ENCODE measurements around the gene GNG8.

GNG8 gene

DNA sequence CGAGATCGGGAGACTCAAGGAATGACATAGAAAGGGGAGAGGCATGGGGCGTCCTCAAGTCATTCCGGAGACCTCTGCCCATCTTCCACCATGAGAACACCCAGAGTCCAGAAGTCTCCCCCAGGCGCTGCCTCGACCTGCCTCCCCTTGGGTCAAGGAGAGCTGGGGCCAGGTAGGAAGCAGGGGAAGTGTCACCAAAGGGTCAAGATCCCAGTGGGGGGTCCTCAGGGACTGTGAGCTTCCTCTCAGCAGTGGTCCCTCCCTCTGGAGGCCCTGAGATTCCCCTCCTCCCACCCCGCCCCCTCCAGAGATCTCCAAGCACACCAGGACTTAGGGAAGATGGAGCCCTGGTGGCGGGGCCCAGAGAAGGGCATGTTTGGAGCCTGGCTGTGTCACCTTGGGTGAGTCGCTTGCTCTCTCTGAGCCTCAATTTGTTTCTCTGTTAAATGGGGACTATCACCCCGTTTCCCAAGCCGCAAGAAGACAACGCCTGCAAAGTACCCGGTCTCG is 24.1 kb upstream of the GNG8 start:
- no peaks in the 10 kb centered on the region for H3K36me3 ChIP-seq
- H3K4me3 ChIP-seq (ENCODE audit: low read depth in 1 of 2, low read length in 1 of 2): peak overlapping the region; percentile 41 to 72
- peaks cover 87% of the 10 kb centered on the region for H3K27me3 ChIP-seq
- H3K27ac ChIP-seq: no peak overlapping the region
- peaks cover 19 to 31% of the 10 kb centered on the region in 2 experiments for H3K4me1 ChIP-seq (ENCODE audit: control insufficient read depth in 1 of 2, insufficient read depth in 1 of 2, low read depth in 1 of 2, low read length in 1 of 2)
- H3K9me3 ChIP-seq: no peaks in the 10 kb centered on the region
- no peak for TF ChIP-seq CTCF (IDR thresholded peaks at IDR 0.05)

DNA sequence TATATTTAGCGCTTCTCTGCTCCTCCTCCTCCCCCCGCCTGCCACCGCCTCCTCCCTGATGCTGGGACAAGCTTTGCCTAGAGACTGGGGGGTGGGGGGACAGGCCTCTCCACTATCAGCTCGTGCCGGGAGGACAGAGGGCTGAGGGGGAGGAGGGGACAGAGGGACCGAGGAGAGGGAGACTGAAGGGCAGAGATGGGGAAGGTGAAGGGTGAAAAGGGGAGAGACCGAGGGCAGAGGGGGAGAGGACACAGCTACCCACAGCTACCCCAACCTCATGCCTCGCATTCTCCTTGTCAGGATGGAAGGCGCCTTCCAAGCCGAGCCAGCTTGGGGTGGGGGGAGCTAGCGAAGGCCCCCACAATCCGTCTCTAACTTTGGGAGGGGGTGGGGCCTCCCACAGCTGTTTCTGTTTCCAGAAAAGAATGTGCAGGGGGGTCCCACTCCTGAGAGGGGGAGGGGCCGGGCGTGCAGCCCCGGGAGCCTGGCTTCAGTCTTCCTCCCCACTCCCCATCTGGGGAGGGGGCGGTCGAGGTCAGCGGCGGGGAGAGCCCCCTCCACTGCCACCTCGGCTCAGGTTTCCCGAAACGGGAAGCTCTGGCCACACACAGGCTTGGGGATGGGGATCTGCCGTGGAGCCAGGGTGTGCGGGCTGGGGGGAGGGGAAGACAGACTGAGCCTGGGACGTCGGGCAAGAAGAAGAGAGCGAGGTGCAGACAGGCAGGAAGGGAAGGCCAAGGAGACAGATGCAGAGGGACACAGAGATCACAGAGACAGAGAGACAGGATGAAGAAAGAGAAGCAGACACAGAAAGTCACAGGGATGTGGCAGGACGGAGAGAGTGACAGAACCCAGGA is 23.4 kb upstream of the GNG8 start:
- no peaks in the 10 kb centered on the region for H3K9me3 ChIP-seq
- no peak overlapping the region for H3K4me3 ChIP-seq (ENCODE audit: low read depth in 1 of 2, low read length in 1 of 2)
- H3K36me3 ChIP-seq: no peaks in the 10 kb centered on the region
- H3K27me3 ChIP-seq: peaks cover 91% of the 10 kb centered on the region
- TF ChIP-seq CTCF (IDR thresholded peaks at IDR 0.05): no peak
- no peak overlapping the region for H3K27ac ChIP-seq
- peaks cover 19 to 31% of the 10 kb centered on the region in 2 experiments for H3K4me1 ChIP-seq (ENCODE audit: control insufficient read depth in 1 of 2, insufficient read depth in 1 of 2, low read depth in 1 of 2, low read length in 1 of 2)

DNA sequence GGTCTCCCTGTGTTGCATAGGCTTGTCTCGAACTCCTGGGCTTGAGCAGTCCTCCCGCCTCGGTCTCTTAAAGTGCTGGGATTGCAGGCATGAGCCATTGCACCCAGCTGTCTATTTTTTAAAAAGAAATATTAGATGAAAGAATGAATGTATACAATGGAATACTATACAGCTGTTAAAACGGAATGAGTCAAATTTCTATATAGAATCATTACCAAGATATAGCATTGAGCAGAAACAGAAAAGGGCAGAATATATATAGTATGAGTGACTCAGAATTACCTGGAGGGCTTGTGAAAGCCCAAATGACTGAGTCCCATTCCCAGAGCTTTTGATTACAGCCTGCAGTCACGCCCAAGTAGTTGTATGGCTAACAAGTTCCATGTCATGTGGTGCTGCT is 20.5 kb upstream of the GNG8 start:
- Histone ChIP-seq H3K4me1 (ENCODE audit: control insufficient read depth in 1 of 2, insufficient read depth in 1 of 2, low read depth in 1 of 2, low read length in 1 of 2) (peaks cover 13 to 22% of the 10 kb centered on the region in 2 experiments), H3K4me3 (ENCODE audit: low read depth in 1 of 2, low read length in 1 of 2) (no peak overlapping the region), H3K27ac (no peak overlapping the region), H3K36me3 (no peaks in the 10 kb centered on the region), H3K9me3 (no peaks in the 10 kb centered on the region), H3K27me3 (peaks cover 92% of the 10 kb centered on the region)
- TF ChIP-seq CTCF (IDR thresholded peaks at IDR 0.05): no peak

DNA sequence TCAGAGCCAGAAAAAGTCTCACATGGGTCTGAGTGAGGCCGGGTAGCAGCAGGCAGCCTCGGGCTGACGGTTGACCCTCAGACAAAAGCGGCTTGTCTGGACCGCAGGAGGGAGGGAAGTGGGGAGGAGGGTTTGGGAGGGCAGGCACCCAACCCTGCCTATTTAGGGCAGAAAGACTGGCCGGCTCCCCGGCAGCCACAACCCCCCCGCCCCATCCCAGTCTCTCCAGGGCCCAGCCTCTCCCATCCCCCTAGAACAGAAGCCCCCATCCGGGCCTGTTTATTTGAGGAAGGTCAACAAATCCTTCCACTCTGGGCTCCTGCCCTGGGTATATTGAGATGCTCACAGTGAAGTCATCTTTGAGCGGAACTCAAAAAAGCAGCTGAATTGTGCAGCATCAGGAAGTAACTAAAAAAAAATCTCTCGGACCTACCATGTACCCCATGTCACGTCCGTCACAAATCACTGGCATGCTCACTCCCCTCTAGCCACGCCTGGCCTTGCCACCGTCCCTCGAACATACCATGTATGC is 18.7 kb upstream of the GNG8 start:
- no peak for TF ChIP-seq CTCF (IDR thresholded peaks at IDR 0.05)
- H3K9me3 ChIP-seq: no peaks in the 10 kb centered on the region
- H3K4me3 ChIP-seq (ENCODE audit: low read depth in 1 of 2, low read length in 1 of 2): no peak overlapping the region
- peaks cover 3 to 5% of the 10 kb centered on the region in 2 experiments for H3K4me1 ChIP-seq (ENCODE audit: control insufficient read depth in 1 of 2, insufficient read depth in 1 of 2, low read depth in 1 of 2, low read length in 1 of 2)
- H3K27me3 ChIP-seq: peaks cover 97% of the 10 kb centered on the region
- H3K36me3 ChIP-seq: no peaks in the 10 kb centered on the region
- H3K27ac ChIP-seq: no peak overlapping the region

DNA sequence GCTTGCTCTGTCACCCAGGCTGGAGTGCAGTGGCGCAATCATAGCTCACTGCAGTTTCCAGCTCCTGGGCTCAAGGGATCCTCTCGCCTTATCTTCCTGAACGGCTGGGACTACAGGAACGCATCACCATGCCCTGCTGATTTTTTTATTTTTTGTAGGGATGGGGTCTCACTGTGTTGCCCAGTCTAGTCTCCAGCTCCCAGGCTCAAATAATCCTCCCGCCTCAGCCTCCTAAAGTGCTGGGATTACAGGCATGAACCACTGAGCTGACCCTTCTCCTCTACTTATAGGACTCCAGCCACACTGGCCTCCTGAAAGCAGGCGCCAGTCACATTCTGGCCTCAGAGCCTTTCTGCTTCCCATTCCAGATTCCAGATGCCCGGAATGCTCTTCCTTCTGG is 14.4 kb upstream of the GNG8 start:
- Histone ChIP-seq H3K36me3 (no peaks in the 10 kb centered on the region), H3K27ac (no peak overlapping the region), H3K4me1 (ENCODE audit: control insufficient read depth in 1 of 2, insufficient read depth in 1 of 2, low read depth in 1 of 2, low read length in 1 of 2) (no peaks in the 10 kb centered on the region), H3K9me3 (no peaks in the 10 kb centered on the region), H3K27me3 (peaks cover 100% of the 10 kb centered on the region), H3K4me3 (ENCODE audit: low read depth in 1 of 2, low read length in 1 of 2) (no peak overlapping the region)
- TF ChIP-seq CTCF (IDR thresholded peaks at IDR 0.05): no peak
